ENCODE data around the gene CKAP5.

DNA sequence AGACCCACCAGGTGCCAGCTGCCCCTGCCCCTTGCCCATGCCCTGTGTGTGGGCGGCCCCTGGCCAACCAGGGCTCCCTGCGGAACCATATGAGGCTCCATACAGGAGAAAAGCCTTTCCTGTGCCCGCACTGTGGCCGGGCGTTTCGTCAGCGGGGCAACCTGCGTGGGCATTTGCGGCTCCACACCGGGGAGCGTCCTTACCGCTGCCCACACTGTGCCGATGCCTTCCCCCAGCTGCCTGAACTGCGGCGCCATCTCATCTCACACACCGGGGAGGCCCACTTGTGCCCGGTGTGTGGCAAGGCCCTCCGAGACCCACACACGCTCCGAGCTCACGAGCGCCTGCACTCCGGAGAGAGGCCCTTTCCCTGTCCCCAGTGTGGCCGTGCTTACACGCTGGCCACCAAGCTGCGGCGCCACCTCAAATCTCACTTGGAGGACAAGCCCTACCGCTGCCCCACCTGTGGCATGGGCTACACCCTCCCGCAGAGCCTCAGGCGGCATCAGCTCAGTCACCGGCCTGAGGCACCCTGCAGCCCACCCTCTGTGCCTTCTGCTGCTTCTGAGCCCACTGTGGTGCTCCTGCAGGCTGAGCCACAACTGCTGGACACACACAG is 140.9 kb downstream of the CKAP5 start:
- TF ChIP-seq, protein P1, sequence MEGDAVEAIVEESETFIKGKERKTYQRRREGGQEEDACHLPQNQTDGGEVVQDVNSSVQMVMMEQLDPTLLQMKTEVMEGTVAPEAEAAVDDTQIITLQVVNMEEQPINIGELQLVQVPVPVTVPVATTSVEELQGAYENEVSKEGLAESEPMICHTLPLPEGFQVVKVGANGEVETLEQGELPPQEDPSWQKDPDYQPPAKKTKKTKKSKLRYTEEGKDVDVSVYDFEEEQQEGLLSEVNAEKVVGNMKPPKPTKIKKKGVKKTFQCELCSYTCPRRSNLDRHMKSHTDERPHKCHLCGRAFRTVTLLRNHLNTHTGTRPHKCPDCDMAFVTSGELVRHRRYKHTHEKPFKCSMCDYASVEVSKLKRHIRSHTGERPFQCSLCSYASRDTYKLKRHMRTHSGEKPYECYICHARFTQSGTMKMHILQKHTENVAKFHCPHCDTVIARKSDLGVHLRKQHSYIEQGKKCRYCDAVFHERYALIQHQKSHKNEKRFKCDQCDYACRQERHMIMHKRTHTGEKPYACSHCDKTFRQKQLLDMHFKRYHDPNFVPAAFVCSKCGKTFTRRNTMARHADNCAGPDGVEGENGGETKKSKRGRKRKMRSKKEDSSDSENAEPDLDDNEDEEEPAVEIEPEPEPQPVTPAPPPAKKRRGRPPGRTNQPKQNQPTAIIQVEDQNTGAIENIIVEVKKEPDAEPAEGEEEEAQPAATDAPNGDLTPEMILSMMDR (IDR thresholded peaks at IDR 0.05): no peak
- no peak for TF ChIP-seq POLR2AphosphoS5 (IDR thresholded peaks at IDR 0.05; ENCODE audit: low read depth, low read length)
- no peak for TF ChIP-seq ELF1 (IDR thresholded peaks at IDR 0.05)
- no peak for TF ChIP-seq JUND (IDR thresholded peaks at IDR 0.05)
- no peak for TF ChIP-seq EP300 (IDR thresholded peaks at IDR 0.05; ENCODE audit: borderline replicate concordance in 1 of 2, low read depth in 1 of 2, low read length in 1 of 2)
- TF ChIP-seq, protein P2, sequence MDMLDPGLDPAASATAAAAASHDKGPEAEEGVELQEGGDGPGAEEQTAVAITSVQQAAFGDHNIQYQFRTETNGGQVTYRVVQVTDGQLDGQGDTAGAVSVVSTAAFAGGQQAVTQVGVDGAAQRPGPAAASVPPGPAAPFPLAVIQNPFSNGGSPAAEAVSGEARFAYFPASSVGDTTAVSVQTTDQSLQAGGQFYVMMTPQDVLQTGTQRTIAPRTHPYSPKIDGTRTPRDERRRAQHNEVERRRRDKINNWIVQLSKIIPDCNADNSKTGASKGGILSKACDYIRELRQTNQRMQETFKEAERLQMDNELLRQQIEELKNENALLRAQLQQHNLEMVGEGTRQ (IDR thresholded peaks at IDR 0.05; ENCODE audit: borderline replicate concordance, low read depth, low read length): no peak

Data from SK-N-SH (cell line).